EL (cell line): ENCODE data around the gene NSDHL.
A peak's percentile ranks its signal among the peaks of the same experiment; 100 is the strongest.
"Not testable (repeated sequence)": the region's sequence is repeated elsewhere in the genome, so short reads cannot be mapped to it uniquely, and the experiment has no call there.

Experiments
- DNase-seq: peaks from one replicate; pipeline ENCODE4 v3.0.0-alpha.2; 2016

The NSDHL gene

GRCh38 chrX:152895724-152896420 is 65.0 kb downstream of the NSDHL start:
- peak; percentile 42 for DNase-seq

- DNase-seq: peak; percentile 62
These were observed 65.6 kb downstream of the NSDHL start for GRCh38 chrX:152896450-152896849.

DNA sequence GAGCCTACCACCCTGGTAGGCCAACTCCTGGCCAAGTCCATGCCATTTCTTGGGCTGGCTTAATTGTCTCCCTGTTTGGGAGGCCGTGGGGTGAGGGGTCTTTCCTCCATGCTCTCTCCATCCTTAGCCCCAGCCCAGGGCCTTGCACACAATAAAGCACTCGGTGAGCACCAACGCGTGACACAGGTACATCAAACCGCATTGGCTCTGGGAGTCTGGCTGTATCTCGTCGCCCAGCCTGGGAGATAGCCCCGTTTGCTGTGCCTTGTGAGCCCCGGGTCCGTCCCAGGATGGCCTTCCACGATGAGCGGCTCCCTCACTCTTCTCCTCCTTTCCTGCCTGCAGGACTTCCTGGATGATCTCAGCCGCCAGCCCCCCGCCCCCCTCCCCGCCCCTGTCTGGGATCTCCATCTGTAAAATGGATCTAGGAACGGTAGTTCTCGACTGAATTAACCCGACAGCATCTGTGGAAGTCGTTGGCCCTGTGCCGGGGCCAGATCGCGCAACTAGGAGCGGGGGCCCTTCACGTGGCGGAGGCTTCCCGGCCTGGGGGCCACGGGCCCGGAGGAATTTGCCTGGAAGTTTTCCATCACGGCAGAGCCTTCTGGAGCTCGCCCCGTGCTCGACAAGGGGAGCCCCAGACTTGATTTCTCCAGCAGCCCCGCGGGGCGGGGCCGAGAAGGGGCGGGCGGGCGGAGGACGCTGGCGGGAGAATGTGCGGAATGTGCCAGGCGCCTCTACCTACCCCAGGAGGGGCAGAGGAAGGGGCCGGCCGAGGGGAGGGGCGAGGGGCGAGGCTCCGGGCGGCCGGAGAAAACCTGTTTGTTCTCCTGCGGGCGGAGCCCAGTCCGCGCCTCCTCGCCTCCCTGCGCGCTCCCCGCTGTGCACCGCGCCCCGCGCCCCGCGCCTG is 66.6 kb downstream of the NSDHL start, which contains the start of gene ZNF185:
Gene ZNF185, plus strand, starts transcription at position 846 of the 910 bp plus-strand sequence. CDS start 16,423 bp downstream, outside the sequence.
- DNase-seq: peak; percentile 63

GRCh38 chrX:152898442-152898841 is 67.6 kb downstream of the NSDHL start:
- DNase-seq: no peak

DNA sequence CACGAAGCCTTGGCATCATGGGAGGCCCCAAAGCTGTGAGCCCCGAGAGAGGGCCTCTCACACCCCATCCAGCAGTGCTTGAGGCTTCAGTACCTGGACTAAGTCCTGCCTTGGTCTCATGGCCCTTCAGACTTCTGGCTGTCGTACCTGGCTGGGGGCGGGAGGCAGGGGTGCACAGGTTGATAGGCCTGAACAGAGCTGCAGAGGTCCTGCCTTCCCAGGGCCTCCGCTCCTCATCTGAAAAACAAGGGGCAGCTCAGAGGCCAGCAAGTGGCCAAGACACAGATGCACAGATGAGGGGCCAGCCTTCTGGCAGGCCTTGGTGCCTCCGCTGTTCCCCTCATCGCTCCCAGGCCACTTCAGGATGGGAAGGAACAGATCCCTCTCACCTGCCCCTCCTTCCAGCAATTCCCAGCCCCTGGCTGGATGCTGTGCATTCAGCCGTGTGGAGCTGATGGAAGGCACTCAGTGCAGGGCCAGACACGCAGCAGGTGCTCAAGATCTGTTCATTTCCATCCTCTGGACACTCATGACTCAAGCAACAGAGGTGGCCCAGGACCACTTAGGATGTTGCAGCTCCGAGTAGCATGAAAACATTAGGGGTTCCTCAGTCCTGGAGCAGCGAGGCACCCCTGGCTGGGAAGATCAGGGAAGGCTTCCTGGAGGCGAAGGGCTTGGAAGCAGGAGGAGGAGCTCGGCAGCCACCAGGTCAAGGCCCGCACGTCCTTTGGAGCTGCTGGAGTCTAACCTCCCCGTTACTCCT is 68.4 kb downstream of the NSDHL start:
- no peak for DNase-seq

DNA sequence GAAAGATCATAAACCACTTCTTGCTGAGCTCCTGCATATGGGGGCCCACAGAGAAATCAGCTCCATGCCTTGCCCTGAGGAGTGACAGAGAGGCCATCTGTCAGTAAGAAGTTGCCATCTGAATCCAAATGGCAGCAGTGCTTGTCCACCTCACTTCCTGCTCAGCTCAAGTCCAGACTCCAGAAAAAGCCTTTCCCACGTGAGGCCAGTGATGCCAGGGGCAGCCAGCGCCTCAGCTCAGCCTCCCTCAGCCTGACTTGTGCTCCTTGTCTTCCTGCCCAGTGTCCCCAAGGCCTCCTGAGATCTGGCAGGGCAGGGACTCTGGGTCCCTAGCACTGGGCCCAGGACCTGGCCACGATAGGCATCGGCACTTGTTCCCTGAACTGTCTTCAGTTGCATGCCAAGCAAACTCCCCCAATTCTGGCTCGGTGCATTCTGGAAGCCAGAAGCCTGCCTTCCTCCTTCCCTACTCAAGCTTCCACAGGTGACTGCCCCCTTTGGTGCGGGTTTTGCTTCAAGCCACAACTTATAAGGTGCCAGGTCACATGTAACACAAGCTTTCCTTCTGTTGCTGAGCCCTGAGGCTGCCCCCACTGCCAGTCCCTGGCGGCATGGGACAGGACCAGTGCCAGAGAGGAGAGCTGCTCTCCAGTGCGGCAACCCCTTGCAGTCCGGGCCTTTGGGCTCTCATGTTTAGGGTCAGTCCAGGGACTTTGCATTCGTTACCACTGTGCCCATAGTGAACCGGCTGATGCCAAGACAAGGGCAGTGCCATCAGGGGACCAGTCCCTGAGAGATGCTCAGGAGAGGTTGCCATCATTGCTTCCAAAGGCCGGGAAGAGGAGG is 69.2 kb downstream of the NSDHL start:
- DNase-seq: no peak

DNA sequence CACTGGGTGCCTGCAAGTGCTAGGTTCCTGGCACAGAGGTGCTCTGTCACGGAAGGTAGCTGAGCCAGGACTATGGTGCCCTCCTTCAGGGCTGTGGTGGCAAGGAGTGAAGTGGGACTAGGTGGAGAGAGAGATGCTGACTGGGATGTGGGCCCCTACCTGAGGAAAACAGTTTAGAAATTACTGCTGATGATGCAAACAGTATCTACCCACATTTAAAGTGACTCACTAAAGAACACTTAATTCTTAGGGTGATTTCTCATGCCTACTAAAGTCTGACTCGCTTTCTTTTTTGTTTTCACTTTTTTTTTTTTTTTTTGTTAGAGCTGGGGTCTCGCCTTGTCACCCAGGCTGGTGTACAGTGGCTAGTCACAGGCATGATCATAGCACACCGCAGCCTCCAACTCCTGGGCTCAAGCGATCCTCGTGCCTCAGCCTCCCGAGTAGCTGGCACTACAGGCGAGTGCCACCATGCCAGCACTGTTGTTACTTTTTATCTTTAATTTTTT is 70.1 kb downstream of the NSDHL start:
- DNase-seq: no peak

GRCh38 chrX:152901816-152902501 is 71.1 kb downstream of the NSDHL start:
- no peak for DNase-seq

DNA sequence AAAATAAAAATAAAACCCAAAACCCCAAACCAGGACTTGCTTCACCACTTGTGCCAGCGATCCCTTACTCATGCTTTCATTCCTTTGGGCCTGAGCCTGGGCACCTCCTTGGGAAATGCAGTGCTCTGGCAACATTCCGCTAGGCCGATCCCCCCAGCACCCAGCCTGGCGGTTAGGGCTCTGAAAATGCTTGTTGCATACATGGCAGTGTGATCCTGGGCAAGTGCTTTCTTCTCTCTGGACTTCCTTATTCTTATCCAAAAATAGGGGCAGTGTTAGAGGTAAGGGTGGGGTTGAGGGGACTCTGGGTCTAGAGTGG is 71.6 kb downstream of the NSDHL start:
- no peak for DNase-seq

- DNase-seq: no peak
These were observed 72.7 kb downstream of the NSDHL start for GRCh38 chrX:152903589-152903988.

DNA sequence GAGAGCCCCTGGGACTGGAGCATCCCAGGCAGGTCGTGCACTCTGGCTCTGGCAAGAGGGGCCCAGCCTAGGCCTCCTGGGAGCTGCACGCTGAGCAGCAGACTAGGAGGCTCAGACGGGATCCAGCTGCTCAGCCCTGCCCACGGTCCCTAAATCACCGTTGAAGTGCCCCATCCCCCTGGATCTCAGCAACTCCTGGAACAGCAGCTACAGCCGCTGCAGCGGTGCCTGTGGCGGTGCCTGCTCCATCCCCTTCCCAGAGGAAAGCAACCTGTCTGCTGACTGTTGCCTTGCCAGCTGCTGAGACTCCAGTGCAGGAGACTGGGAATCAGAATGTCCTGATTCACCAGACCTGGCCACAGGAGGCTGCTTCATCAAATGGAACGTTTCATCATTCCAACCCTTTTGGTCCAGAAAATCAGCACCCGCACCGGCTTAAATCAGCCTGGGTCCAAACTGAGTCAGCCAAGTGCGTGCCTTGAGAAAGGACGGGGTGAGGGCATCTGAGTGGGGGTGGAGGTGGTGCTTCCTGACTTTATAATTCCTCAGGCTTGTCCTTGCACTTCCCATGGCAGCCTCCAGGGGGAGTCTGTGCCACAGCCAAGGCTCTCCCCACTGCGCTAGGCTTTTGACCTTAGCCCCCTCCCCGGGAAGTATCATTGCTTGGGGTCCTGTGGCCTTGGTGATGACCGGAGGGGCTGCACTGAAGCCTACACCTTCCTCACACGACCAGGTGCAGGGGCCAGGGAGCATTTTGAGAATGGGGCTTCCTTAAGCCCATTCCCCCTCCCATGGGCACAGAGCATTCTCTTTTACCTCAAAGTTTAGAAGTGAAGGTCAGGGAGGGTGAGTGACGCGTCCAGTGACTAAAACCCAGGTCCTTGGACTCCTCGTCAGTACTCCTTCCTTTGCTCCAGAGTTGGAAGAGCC is 73.6 kb downstream of the NSDHL start:
- DNase-seq: peak; percentile 69

DNA sequence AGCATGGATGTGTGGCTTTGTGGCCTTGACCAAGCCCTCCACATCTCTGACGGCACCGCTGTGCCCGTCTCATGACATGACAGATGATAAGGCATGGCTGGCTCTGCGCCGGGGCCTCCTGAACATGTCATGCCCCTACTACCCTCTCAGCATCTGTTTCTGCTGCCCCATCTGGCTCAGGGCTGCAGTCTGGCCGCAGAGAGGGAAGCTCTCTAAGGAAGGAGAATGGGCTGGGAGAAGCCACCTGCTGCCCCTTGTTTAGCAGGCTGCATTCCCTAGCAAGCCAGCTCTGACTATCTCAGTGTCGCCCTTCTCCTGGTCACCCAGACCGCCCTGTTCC is 74.2 kb downstream of the NSDHL start:
- DNase-seq: no peak

- DNase-seq: peak; percentile 80
These were observed 76.3 kb downstream of the NSDHL start for GRCh38 chrX:152907084-152907651.

DNA sequence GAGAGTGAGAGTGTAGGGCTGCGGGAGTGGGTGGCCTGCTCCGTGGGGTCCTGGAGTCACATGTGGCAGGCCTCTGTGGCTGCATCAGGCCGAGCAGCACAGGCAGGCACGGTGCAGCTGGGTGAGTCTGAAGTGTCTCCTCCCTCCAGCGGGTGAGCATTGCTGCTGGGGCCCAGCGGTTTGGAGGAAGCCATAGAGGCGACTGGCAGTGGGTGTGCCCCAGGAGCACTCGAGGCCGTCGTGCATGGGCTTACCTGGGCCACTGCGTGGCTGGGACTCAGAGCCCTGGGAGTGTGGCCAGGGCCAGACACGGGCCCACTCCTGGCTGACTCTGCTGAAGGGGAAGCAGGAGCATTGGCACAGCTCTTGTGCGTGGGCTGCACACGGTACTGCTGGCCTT is 77.6 kb downstream of the NSDHL start:
- no peak for DNase-seq

DNA sequence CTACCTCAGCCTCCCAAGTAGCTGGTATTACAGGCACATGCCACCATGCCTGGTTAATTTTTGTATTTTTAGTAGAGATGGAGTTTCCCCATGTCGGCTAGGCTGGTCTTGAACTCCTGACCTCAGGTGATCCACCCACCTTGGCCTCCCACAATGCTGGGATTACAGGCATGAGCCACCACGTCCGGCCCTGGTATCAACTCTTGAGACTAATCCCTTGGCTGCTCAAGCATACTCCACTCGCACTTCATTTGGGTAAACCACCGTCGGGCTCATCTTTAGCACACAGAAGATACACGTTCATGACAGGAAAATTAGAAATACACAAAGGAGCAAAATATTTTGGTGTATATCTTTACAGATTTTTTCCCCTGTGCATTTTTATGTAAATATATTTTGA is 79.2 kb downstream of the NSDHL start:
- DNase-seq: not testable (repeated sequence)

DNA sequence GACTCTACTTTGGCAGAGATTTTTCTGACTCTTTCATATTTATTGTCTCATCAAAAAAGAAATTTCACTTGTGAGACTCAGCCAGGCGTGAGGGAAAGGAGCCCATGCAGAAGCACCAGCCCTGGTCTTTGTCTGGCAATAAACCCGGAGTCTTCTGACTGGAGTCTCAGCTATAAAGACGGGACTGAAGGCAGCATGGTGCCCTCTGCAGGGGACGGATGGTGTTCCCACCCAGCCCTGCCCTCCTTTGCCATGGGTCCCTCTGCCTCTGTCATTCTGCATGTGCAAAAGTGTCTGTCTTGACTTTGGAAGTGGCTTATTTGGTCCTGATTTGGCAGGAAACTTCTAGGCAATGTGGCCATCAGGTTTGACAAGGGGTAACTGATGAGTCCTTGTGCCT is 81.2 kb downstream of the NSDHL start:
- DNase-seq: no peak

DNA sequence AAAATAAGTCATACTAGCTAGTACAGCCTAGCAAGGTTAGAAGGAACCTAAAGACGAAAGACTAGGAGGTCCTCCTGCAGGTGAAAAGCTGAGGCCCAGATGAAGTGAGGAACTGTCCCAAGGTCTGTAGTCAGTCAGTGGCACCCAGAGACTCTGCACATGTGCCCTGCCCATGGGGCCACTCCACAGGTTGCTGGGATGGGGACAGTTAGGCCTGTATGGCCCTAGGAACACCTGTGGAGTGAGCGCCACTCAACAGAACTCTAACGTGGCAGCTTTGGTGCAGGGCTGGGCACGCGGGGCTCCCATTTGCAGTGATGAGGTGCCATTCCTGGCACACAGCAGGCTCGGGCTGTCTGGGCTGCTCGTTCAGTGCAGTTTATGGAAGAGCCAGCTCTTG is 81.8 kb downstream of the NSDHL start:
- DNase-seq: no peak

- no peak for DNase-seq
These were observed 82.5 kb downstream of the NSDHL start for GRCh38 chrX:152913346-152913745.

- no peak for DNase-seq
These were observed 83.0 kb downstream of the NSDHL start for GRCh38 chrX:152913910-152914309.

- DNase-seq: peak; percentile 56
These were observed 84.8 kb downstream of the NSDHL start for GRCh38 chrX:152915541-152916241.
